Common myeloid progenitor, CD34-positive (primary cell): ENCODE data around the gene KCNQ4. TPM values are rescaled to one million over a fixed set of nuclear protein-coding genes. Genes with fewer than 3 reads are reported as not detected.

Experiments used
- CTCF ChIA-PET: fragments of 350-600 bp; sonication (Branson Sonifier 250); formaldehyde crosslinking; loops from one replicate; lab custom pipeline; 2021; ENCODE audit warnings: antibody characterized with exemption; lab: Charles Lee
- POLR2A ChIA-PET: fragments of 350-600 bp; sonication (Branson Sonifier 250); formaldehyde crosslinking; loops from one replicate; lab custom pipeline; 2021; ENCODE audit warnings: antibody characterized with exemption; lab: Charles Lee
- DNase-seq, 3 donors: peaks; one replicate each; pipeline versions ENCODE4 v3.0.0 to v3.0.0-alpha.2; 2013
- H3K27ac ChIP-seq, 2 experiments: 1 replicate in 1 of 2; 2 replicates in 1 of 2; pipeline ENCODE4 v1.7.0; 2013; ENCODE audit warnings: inconsistent platforms in 2 of 2, low read length in 2 of 2, mild to moderate bottlenecking in 2 of 2, low read depth in 1 of 2, moderate library complexity in 1 of 2; ENCODE audit not compliant: severe bottlenecking in 2 of 2, insufficient read depth in 1 of 2, poor library complexity in 1 of 2
- H3K27me3 ChIP-seq, 5 experiments: replicated peaks in 2 of 5; 1 replicate in 3 of 5; 2 replicates in 2 of 5; pipeline versions ENCODE4 v1.6.1 to v1.7.0; 2013; ENCODE audit warnings: low read length in 4 of 5, mild to moderate bottlenecking in 2 of 5, moderate library complexity in 2 of 5, inconsistent platforms in 1 of 5; ENCODE audit not compliant: insufficient read depth in 5 of 5, control insufficient read depth in 4 of 5
- H3K36me3 ChIP-seq, 4 experiments: 1 replicate in 2 of 4; 2 replicates in 2 of 4; pipeline versions ENCODE4 v1.6.1 to v1.7.0; 2013; ENCODE audit warnings: low read length in 3 of 4, control low read depth in 1 of 4, mild to moderate bottlenecking in 1 of 4; ENCODE audit not compliant: control insufficient read depth in 4 of 4, insufficient read depth in 4 of 4
- H3K4me1 ChIP-seq, 4 experiments: 1 replicate in 3 of 4; 2 replicates in 1 of 4; pipeline versions ENCODE4 v1.6.1 to v1.7.1; 2013; ENCODE audit warnings: low read length in 3 of 4, mild to moderate bottlenecking in 3 of 4, control low read depth in 1 of 4, inconsistent platforms in 1 of 4, moderate library complexity in 1 of 4; ENCODE audit not compliant: control insufficient read depth in 4 of 4, insufficient read depth in 4 of 4; ENCODE audit errors: control extremely low read depth in 1 of 4
- H3K4me3 ChIP-seq, 7 experiments: 1 replicate in 4 of 7; 2 replicates in 3 of 7; pipeline versions ENCODE4 v1.5.1 to v1.7.0; 2013; ENCODE audit warnings: mild to moderate bottlenecking in 7 of 7, low read length in 6 of 7, moderate library complexity in 6 of 7, inconsistent platforms in 2 of 7, low read depth in 2 of 7, control low read depth in 1 of 7; ENCODE audit not compliant: insufficient read depth in 4 of 7, control insufficient read depth in 1 of 7; ENCODE audit errors: extremely low read depth in 1 of 7
- H3K9me3 ChIP-seq, 5 experiments: 1 replicate in 4 of 5; 2 replicates in 1 of 5; pipeline versions ENCODE4 v1.6.1 to v1.7.1; 2013; ENCODE audit warnings: low read length in 4 of 5, mild to moderate bottlenecking in 2 of 5, inconsistent platforms in 1 of 5, low read depth in 1 of 5, moderate library complexity in 1 of 5; ENCODE audit not compliant: control insufficient read depth in 4 of 5, insufficient read depth in 2 of 5; ENCODE audit errors: control extremely low read depth in 1 of 5
- WGBS: methylation state at CpG from one replicate; pipeline ENCODE4 v1.1.5; 2013; ENCODE audit not compliant: insufficient coverage; 5-methylcytosine and 5-hydroxymethylcytosine counted together
- polyA plus RNA-seq: library from polyadenylated mRNA; unstranded; fragments of 120-200 nt; gene quantifications from one replicate; pipeline ENCODE4 v1.2.1, GENCODE V29; 2013

The KCNQ4 gene
- polyA plus RNA-seq = 0.33 TPM

- H3K9me3 ChIP-seq = no peaks in the 10 kb centered on the region
- peak in 1 of 3 donors; percentile 47 for DNase-seq
- peaks cover 0 to 44% (median 9%) of the 10 kb centered on the region in 5 experiments for H3K27me3 ChIP-seq
- peak within 1 kb of the TSS in 6 of 7 experiments; percentile 15 to 70 (median 26) for H3K4me3 ChIP-seq
- no peak within 1 kb of the TSS for H3K27ac ChIP-seq
- H3K36me3 ChIP-seq = peaks cover 0 to 2% (median 0%) of the 10 kb centered on the region in 4 experiments
- ChIA-PET POLR2A (no interaction called here), CTCF (interaction anchor here (0.8 to 2.5 kb wide), 10 partner anchors 9 to 167 kb away, joined by 3 to 7 read pairs (median 4); no protein-coding TSS in a partner anchor)
- peaks cover 0 to 18% (median 11%) of the 10 kb centered on the region in 4 experiments for H3K4me1 ChIP-seq
- WGBS = 6% methylated on average over 40 of the region's 73 CpGs
Observed at GRCh38 chr1:40783001-40783905, at the start of gene KCNQ4. Gene KCNQ4 (plus strand): TSS chr1:40783787. CDS start chr1:40784094, 307 bp downstream.

- H3K4me1 ChIP-seq = no peaks in the 10 kb centered on the region
- 80% methylated on average over 2 of the region's 8 CpGs for whole genome bisulfite sequencing
- ChIA-PET CTCF (interaction anchor here (1.0 to 3.5 kb wide), 3 partner anchors 12 to 19 kb away, joined by 3 to 15 read pairs (median 3); no protein-coding TSS in a partner anchor), POLR2A (no interaction called here)
- H3K9me3 ChIP-seq = no peaks in the 10 kb centered on the region
- no peaks in the 10 kb centered on the region for H3K27me3 ChIP-seq
- peak in 2 of 3 donors; percentile 19 to 52 for DNase-seq
- H3K4me3 ChIP-seq = no peak overlapping the region
- peaks cover 8 to 27% (median 16%) of the 10 kb centered on the region in 4 experiments for H3K36me3 ChIP-seq
- no peak overlapping the region for H3K27ac ChIP-seq
Observed at GRCh38 chr1:40734882-40735628, 48.5 kb upstream of the KCNQ4 start.

- no peak overlapping the region for H3K27ac ChIP-seq
- CTCF ChIA-PET = interaction anchor here (1.2 kb wide), 1 partner anchor 14 kb away, joined by 3 read pairs; no protein-coding TSS in a partner anchor
Observed at GRCh38 chr1:40736085-40736531, 47.5 kb upstream of the KCNQ4 start.

GRCh38 chr1:40738831-40739230 lies 44.8 kb upstream of the KCNQ4 start:
- Histone ChIP-seq H3K36me3 (peaks cover 10 to 42% (median 27%) of the 10 kb centered on the region in 4 experiments), H3K4me1 (peaks cover 0 to 5% (median 0%) of the 10 kb centered on the region in 4 experiments), H3K27ac (no peak overlapping the region), H3K27me3 (no peaks in the 10 kb centered on the region), H3K9me3 (no peaks in the 10 kb centered on the region), H3K4me3 (no peak overlapping the region)
- POLR2A ChIA-PET = no interaction called here
- WGBS = 100% methylated on average over 1 of the region's 6 CpGs
- no peak for DNase-seq
- CTCF ChIA-PET = interaction anchor here (0.7 kb wide), 1 partner anchor 115 kb away, joined by 3 read pairs; no protein-coding TSS in a partner anchor

More at GRCh38 chr1:40736085-40736531, 47.5 kb upstream of the KCNQ4 start:
- no peaks in the 10 kb centered on the region for H3K9me3 ChIP-seq
- no peak overlapping the region for H3K4me3 ChIP-seq
- POLR2A ChIA-PET = no interaction called here
- H3K36me3 ChIP-seq = peaks cover 8 to 28% (median 18%) of the 10 kb centered on the region in 4 experiments
- no peak for DNase-seq
- H3K27me3 ChIP-seq = no peaks in the 10 kb centered on the region
- no peaks in the 10 kb centered on the region for H3K4me1 ChIP-seq

GRCh38 chr1:40739455-40740008 lies 44.1 kb upstream of the KCNQ4 start:
- no peaks in the 10 kb centered on the region for H3K9me3 ChIP-seq
- ChIA-PET POLR2A (no interaction called here), CTCF (no interaction called here)
- H3K27me3 ChIP-seq = no peaks in the 10 kb centered on the region
- H3K4me1 ChIP-seq = peaks cover 0 to 5% (median 0%) of the 10 kb centered on the region in 4 experiments
- no peak overlapping the region for H3K27ac ChIP-seq
- H3K36me3 ChIP-seq = peaks cover 10 to 48% (median 29%) of the 10 kb centered on the region in 4 experiments
- no peak overlapping the region for H3K4me3 ChIP-seq
- DNase-seq = no peak
- 100% methylated on average over 2 of the region's 3 CpGs for WGBS

GRCh38 chr1:40740039-40740996 lies 43.3 kb upstream of the KCNQ4 start:
- ChIA-PET CTCF (interaction anchor here (1.0 kb wide), 2 partner anchors 30 to 34 kb away, joined by 3 read pairs; no protein-coding TSS in a partner anchor), POLR2A (no interaction called here)
- no peak for DNase-seq
- no peaks in the 10 kb centered on the region for H3K27me3 ChIP-seq
- H3K27ac ChIP-seq = no peak overlapping the region
- peaks cover 0 to 5% (median 0%) of the 10 kb centered on the region in 4 experiments for H3K4me1 ChIP-seq
- 100% methylated on average over 4 of the region's 6 CpGs for WGBS
- peaks cover 10 to 52% (median 30%) of the 10 kb centered on the region in 4 experiments for H3K36me3 ChIP-seq
- no peak overlapping the region for H3K4me3 ChIP-seq
- H3K9me3 ChIP-seq = no peaks in the 10 kb centered on the region
